ENCODE results near the gene BSDC1. TPM values are rescaled to one million over a fixed set of nuclear protein-coding genes. Genes with fewer than 3 reads are reported as not detected.

BSDC1 gene
- total and polyA plus RNA-seq, 2 of the 13 experiments (the other 11 are each of a cell fraction or from before 2014, with no cell fraction given), result 40.3 to 64.2 TPM

DNA sequence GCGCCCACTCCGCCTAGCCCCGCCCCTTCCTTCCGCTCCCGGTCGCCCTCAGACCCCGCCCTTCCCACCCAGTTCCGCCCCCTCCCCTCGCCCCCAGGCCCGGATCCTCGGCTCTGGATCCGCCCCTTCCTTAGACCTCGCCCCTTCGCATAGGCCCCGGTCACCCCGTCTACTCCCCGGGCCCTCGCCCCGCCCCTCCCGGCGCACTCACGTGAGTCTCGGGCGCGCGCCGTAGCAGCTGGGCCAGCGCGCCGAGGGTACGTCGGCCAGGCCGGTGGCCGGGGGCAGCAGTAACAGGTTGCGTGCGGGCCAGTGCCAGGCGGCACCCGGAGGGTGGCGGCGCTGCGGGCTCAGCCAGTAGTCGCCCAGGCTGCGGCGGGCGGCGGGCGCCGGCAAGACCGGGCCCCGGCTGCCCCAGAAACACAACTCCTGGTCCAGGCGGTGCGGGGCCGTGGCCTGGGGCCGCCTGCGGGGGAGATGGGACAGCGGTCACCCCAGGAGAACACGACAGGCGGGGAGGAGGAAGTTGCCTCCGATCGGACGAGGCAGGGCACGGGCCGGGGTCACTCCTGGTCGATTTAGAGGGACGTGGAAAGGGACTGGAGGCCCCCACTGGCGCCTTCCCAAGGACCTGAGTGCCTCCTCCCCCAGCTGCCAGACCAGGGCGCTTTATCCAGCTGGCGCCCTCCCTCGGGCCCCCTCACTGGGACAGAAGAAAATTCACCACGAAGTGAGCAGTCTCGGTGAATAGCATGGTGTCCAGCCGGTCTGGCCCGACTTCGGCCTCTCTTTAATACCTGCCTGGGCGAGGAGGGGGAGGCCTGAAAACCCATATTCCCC lies 42.6 kb downstream of the BSDC1 start (continued):
- TF ChIP-seq, protein P1, sequence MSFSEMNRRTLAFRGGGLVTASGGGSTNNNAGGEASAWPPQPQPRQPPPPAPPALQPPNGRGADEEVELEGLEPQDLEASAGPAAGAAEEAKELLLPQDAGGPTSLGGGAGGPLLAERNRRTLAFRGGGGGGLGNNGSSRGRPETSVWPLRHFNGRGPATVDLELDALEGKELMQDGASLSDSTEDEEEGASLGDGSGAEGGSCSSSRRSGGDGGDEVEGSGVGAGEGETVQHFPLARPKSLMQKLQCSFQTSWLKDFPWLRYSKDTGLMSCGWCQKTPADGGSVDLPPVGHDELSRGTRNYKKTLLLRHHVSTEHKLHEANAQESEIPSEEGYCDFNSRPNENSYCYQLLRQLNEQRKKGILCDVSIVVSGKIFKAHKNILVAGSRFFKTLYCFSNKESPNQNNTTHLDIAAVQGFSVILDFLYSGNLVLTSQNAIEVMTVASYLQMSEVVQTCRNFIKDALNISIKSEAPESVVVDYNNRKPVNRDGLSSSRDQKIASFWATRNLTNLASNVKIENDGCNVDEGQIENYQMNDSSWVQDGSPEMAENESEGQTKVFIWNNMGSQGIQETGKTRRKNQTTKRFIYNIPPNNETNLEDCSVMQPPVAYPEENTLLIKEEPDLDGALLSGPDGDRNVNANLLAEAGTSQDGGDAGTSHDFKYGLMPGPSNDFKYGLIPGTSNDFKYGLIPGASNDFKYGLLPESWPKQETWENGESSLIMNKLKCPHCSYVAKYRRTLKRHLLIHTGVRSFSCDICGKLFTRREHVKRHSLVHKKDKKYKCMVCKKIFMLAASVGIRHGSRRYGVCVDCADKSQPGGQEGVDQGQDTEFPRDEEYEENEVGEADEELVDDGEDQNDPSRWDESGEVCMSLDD (CRISPR knock-in tag; IDR thresholded peaks at IDR 0.05; ENCODE audit: borderline replicate concordance), result no peak
- no peak for TF ChIP-seq ZNF879 (CRISPR knock-in tag; IDR thresholded peaks at IDR 0.05)
- TF ChIP-seq TCF7 (IDR thresholded peaks at IDR 0.05; ENCODE audit: low read depth), result no peak
- TF ChIP-seq PLRG1 (conservative IDR thresholded peaks at IDR 0.05), result no peak
- peak; percentile 35; the same call in 1 of the 2 replicates for TF ChIP-seq SOX5 (CRISPR knock-in tag; IDR thresholded peaks at IDR 0.05; ENCODE audit: borderline replicate concordance)
- peak; percentile 71; the same call in 1 of the 2 replicates for TF ChIP-seq AHR (CRISPR knock-in tag; IDR thresholded peaks at IDR 0.05)
- TF ChIP-seq HNRNPH1 (optimal IDR thresholded peaks at IDR 0.05; ENCODE audit: low read depth, low read length), result no peak
- TF ChIP-seq, protein P2, sequence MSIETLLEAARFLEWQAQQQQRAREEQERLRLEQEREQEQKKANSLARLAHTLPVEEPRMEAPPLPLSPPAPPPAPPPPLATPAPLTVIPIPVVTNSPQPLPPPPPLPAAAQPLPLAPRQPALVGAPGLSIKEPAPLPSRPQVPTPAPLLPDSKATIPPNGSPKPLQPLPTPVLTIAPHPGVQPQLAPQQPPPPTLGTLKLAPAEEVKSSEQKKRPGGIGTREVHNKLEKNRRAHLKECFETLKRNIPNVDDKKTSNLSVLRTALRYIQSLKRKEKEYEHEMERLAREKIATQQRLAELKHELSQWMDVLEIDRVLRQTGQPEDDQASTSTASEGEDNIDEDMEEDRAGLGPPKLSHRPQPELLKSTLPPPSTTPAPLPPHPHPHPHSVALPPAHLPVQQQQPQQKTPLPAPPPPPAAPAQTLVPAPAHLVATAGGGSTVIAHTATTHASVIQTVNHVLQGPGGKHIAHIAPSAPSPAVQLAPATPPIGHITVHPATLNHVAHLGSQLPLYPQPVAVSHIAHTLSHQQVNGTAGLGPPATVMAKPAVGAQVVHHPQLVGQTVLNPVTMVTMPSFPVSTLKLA (IDR thresholded peaks at IDR 0.05), result no peak
- no peak for TF ChIP-seq KDM3A (CRISPR knock-in tag; IDR thresholded peaks at IDR 0.05; ENCODE audit: low read depth)
- no peak for TF ChIP-seq ZNF737 (CRISPR knock-in tag; IDR thresholded peaks at IDR 0.05; ENCODE audit: borderline replicate concordance)
- TF ChIP-seq, protein P3, sequence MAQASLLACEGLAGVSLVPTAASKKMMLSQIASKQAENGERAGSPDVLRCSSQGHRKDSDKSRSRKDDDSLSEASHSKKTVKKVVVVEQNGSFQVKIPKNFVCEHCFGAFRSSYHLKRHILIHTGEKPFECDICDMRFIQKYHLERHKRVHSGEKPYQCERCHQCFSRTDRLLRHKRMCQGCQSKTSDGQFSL (CRISPR knock-in tag; IDR thresholded peaks at IDR 0.05), result no peak
- TF ChIP-seq FIP1L1 (IDR thresholded peaks at IDR 0.05; ENCODE audit: borderline replicate concordance, insufficient read depth, low read depth, low read length), result no peak
- TF ChIP-seq ZNF343 (CRISPR knock-in tag; IDR thresholded peaks at IDR 0.05), result no peak
- no peak for TF ChIP-seq ZNF337 (CRISPR knock-in tag; IDR thresholded peaks at IDR 0.05; ENCODE audit: borderline replicate concordance, low read depth)
- TF ChIP-seq FOXA1 (IDR thresholded peaks at IDR 0.05), result no peak
- no peak for TF ChIP-seq FOXA1 (CRISPR knock-in tag; IDR thresholded peaks at IDR 0.05)
- no peak for TF ChIP-seq ZNF432 (CRISPR knock-in tag; IDR thresholded peaks at IDR 0.05; ENCODE audit: borderline replicate concordance)
- TF ChIP-seq FOXC1 (CRISPR knock-in tag; IDR thresholded peaks at IDR 0.05; ENCODE audit: borderline replicate concordance), result 0 out of 2 replicates have a peak, but pooled peaks have one; percentile 29
- TF ChIP-seq NFE2L1 (CRISPR knock-in tag; IDR thresholded peaks at IDR 0.05; ENCODE audit: borderline replicate concordance), result no peak
- TF ChIP-seq DPF2 (CRISPR knock-in tag; IDR thresholded peaks at IDR 0.05; ENCODE audit: borderline replicate concordance, low read depth), result no peak
- TF ChIP-seq AGO2 (optimal IDR thresholded peaks at IDR 0.05; ENCODE audit: low read depth, low read length), result peak; percentile 77
- TF ChIP-seq ZMYM3 (CRISPR knock-in tag; IDR thresholded peaks at IDR 0.05), result no peak
- no peak; the same call in 1 of the 2 replicates for TF ChIP-seq DR1 (CRISPR knock-in tag; IDR thresholded peaks at IDR 0.05)
- TF ChIP-seq, protein P4, sequence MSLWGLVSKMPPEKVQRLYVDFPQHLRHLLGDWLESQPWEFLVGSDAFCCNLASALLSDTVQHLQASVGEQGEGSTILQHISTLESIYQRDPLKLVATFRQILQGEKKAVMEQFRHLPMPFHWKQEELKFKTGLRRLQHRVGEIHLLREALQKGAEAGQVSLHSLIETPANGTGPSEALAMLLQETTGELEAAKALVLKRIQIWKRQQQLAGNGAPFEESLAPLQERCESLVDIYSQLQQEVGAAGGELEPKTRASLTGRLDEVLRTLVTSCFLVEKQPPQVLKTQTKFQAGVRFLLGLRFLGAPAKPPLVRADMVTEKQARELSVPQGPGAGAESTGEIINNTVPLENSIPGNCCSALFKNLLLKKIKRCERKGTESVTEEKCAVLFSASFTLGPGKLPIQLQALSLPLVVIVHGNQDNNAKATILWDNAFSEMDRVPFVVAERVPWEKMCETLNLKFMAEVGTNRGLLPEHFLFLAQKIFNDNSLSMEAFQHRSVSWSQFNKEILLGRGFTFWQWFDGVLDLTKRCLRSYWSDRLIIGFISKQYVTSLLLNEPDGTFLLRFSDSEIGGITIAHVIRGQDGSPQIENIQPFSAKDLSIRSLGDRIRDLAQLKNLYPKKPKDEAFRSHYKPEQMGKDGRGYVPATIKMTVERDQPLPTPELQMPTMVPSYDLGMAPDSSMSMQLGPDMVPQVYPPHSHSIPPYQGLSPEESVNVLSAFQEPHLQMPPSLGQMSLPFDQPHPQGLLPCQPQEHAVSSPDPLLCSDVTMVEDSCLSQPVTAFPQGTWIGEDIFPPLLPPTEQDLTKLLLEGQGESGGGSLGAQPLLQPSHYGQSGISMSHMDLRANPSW (CRISPR knock-in tag; IDR thresholded peaks at IDR 0.05; ENCODE audit: borderline replicate concordance), result no peak; the same call in 1 of the 2 replicates

Data from HepG2 (cell line).